GM23338 (cell line): Measurements from ENCODE around the gene NOL9.

Experiments
- NANOG ChIP-seq: IDR thresholded peaks from 2 replicates; pipeline ENCODE4 v1.6.1; 2016; ENCODE audit warnings: antibody characterized with exemption, borderline replicate concordance
- POLR2AphosphoS5 ChIP-seq: IDR thresholded peaks from 2 replicates; pipeline ENCODE4 v1.6.1; 2016; ENCODE audit warnings: antibody characterized with exemption, low read depth
- TF ChIP-seq, protein P1 (sequence below), 2 experiments: fragments of 200-600 bp in 1 of 2; sonication (generic) in 1 of 2; conservative IDR thresholded peaks; 2 replicates each; pipeline versions ENCODE4 v1.5.1 to v1.6.1; 2016 to 2017; ENCODE audit warnings: antibody characterized with exemption in 2 of 2, low read depth in 2 of 2, mild to moderate bottlenecking in 2 of 2, moderate library complexity in 1 of 2
- TF ChIP-seq, protein P2 (sequence below): IDR thresholded peaks from 2 replicates; pipeline ENCODE4 v1.6.1; 2016; ENCODE audit warnings: antibody characterized with exemption

DNA sequence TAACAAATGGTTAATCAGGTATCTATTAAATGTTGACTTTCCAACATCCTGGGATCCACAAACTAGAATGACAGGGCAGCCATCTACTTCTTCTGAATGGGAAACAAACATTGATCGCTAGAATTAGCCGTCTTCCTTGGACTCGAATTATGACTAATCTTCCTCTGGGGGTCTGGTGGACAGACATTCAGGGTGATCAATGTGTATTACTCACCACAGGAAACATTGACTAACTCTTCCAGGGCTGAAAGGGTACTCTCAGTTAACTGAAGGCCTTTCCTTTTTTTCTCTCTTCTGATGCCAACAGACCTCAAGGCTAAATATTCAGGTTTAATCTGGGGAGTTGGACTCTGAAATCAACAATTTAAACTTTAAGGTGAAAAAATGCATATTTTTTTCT, 9.5 kb downstream of the NOL9 start:
- TF ChIP-seq, protein P1, sequence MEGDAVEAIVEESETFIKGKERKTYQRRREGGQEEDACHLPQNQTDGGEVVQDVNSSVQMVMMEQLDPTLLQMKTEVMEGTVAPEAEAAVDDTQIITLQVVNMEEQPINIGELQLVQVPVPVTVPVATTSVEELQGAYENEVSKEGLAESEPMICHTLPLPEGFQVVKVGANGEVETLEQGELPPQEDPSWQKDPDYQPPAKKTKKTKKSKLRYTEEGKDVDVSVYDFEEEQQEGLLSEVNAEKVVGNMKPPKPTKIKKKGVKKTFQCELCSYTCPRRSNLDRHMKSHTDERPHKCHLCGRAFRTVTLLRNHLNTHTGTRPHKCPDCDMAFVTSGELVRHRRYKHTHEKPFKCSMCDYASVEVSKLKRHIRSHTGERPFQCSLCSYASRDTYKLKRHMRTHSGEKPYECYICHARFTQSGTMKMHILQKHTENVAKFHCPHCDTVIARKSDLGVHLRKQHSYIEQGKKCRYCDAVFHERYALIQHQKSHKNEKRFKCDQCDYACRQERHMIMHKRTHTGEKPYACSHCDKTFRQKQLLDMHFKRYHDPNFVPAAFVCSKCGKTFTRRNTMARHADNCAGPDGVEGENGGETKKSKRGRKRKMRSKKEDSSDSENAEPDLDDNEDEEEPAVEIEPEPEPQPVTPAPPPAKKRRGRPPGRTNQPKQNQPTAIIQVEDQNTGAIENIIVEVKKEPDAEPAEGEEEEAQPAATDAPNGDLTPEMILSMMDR (conservative IDR thresholded peaks at IDR 0.05; ENCODE audit: low read depth in 2 of 2), result no peak
- TF ChIP-seq, protein P2, sequence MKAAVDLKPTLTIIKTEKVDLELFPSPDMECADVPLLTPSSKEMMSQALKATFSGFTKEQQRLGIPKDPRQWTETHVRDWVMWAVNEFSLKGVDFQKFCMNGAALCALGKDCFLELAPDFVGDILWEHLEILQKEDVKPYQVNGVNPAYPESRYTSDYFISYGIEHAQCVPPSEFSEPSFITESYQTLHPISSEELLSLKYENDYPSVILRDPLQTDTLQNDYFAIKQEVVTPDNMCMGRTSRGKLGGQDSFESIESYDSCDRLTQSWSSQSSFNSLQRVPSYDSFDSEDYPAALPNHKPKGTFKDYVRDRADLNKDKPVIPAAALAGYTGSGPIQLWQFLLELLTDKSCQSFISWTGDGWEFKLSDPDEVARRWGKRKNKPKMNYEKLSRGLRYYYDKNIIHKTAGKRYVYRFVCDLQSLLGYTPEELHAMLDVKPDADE, result no peak
- TF ChIP-seq POLR2AphosphoS5 (no peak), NANOG (no peak)
